Left kidney (tissue), 2 donors: Measurements from ENCODE around the gene HOXB3. TPM values are rescaled to one million over a fixed set of nuclear protein-coding genes. Genes with fewer than 3 reads are reported as not detected.

Experiments
- DNase-seq: peaks from one replicate; pipeline ENCODE4 v3.0.0-alpha.2; 2013
- polyA plus RNA-seq: library from polyadenylated mRNA; unstranded; fragments of 120-200 nt; gene quantifications from one replicate; pipeline ENCODE4 v1.2.1, GENCODE V29; 2013; ENCODE audit not compliant: insufficient read length

HOXB3 gene
- polyA plus RNA-seq, 1 donor: 224 TPM

DNA sequence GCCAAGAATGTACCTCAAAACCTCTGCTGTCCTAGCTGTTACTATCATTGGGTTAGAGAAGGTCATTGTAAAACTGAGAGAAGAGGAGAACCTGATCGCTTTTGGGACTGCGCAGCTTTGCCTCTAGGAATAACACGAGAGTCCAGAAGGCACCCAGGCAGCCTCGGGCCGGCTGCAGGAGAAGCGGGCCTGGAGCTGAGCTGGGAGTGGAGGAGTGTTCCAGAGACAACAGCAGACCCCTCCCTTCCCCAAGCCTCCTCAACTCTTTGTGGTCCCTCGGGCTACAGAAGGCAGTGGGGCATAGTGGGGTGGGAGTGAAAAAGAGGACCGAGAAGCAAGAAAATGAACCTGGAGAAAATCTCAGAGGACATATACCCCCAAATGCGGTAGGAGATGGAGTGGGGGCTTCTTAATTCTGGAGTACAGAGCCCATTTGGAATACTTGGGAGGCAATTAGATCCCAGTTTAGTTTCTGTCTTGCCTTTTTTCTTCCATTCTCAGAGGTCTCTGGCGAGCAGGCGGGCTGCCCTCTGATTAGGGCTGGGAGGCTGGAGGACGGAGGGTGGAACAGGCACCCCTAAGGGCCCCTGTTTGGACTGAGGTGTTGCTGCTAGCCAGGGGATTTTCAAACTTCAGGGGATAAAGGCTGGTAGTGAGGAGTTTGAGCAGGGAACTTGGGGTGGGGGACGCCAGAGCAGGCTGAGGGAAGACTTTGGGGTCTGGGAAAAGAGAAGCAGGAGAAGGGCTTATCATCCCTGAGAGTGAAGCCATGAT is 31.8 kb downstream of the HOXB3 start:
- no peak for DNase-seq

DNA sequence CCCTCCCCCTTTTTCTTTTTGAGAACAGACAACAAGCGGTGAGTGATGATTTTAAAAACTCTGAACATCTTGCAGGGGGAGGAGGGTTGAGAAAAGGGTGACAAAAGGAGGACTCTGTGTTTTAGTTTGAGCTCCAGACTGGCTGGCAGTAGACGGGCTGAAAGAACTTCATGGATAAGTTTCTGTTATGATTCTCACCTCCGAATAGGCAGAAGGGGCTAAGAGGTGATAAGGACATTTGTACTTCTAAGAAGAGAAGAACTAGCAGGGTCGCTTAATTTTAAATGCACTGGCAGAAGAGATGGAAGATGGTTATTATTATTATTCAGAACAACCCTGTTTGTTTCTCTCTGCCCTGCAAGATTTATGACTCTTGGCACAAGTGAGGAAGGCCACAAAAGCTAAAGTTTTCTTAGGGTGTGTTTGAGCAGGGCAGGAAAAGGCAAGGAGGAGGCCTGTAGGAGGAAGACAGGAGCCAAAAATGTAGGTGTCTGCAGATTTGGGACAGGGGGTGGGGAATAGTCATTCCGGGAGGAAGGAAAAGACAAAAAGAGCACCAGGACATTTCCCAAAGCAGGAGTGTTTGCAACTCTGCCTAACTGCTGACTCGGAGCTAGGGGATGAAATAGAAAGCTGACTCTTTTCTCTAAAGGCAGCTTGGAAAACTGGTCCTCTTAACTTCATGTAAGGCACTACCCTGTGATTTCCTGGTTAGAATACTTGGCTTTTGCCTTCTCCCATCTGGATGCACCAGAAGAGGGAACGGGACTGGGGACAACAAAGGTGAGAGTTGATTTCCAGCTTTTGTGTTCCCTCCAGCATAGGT is 33.3 kb downstream of the HOXB3 start:
- DNase-seq: no peak

DNA sequence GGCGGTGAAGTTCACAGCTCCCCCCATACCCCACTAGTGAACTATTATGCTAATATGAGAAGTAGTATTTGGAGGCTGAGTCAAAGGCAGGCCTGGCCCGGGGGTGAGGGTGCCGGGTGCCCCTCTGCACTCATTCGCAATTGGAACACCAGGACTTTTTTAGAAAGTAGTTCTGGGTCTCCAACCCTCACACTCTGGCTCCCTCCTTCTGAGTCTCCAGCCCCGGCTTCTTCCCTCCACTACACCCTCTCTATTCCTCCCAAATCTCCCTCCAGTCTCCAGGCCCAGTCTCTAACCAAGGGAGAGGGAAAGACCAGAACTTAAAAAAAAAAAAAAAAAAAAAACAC is 33.8 kb downstream of the HOXB3 start:
- no peak for DNase-seq

DNA sequence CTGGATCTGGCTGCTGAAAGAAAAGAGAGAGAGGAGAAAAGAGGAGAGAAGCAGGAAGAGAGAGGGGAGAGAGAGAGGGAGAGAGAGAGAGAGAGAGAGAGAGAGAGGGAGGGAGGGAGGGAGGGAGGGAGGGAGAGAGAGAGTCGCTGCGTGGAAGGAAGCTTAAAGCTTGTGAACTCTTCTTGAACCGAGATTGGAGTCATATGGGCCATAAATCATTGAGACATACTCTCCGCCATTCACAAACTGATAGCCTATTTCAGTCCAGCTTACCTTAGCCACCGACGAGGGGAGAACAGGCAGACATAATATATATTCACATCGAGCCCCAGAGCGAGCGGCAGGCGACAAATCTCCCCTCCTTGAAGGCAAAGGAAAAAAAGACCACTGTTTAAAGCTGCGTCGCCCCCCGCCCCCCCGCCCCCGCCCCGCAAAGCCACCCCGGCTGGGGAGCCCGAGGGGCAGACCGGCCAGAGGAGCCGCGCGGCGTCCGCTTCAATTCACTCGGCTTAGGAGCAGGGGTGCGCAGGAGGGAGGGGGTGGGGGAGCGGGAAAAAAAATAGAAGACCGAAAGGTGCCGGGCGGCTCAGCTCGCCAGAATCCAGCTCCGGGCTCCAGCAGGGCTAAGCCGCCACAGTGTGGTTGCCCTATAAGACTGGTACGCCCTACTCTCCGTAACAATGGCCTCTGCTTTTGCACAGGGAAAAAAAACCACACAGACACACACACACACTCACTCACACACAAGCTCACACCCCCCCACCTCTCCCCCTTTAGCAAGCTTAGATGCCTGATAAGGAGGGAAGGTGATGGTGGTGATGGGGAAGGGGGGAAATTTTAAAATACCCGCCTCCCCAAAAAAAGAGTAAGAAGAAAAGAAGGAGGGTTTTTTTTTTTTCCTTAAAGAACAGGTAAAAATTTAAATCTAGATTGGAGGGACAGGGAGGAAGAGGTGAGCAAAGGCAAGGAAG is 34.5 kb downstream of the HOXB3 start:
- peak; percentile 96 for DNase-seq

DNA sequence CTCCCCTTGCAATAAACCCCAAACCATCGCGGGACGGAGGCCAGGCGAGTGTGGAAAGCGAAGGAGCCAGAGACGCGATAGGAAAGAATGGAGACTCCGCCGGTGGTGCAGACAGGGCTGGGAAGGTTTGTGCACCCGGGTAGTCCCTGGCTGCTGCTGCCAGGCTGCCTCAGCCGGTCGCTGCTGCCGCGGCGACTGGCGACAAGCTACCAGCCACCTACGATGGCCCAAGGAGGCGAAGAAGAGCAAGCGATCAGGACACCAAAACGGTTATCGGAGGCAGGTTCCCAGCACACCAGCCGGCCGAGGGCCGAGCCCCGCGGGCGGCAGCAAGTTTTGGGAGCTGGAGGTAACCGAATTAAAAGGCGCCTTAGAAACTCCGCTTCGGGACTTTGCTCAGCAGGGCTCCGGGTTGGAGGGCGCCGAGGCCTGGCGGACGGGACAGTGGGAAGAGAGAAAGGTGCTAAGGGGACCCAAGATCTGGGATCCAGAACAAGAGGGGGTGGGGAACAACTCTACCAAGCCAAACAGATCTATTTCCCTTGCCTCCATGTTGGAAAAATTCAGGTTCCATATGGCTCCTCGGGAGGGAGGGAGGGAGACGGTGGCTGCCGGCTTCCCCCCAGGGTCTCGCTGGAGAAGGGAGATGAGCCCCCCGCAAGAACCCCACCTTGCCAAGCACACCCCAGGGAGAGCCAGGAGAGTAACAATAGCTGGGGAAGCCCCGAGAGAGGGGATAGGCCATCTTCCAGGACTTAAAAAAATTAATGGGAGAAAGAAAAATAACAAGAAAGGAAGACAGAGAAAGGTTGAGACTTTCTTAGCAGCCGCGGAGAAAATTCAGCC is 35.4 kb downstream of the HOXB3 start:
- DNase-seq: no peak

DNA sequence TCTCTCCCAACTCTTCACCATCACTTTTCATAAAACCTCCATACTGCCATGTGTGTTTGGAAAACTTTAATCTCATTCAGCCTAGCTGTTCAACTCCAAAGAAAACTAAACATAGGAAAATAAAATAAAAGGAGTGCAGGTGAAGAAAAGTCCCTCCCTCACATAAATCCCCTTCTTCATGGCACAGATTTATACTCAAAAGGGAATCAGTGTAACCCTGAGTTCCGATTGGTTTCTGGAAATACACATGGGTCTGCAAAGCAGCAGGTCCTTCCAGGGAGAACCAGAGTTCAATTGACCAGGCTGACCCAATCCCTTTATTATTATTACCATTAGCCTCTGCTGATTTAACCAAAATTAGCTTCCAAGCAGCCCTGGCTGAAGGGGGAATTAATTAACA is 36.2 kb downstream of the HOXB3 start:
- no peak for DNase-seq

DNA sequence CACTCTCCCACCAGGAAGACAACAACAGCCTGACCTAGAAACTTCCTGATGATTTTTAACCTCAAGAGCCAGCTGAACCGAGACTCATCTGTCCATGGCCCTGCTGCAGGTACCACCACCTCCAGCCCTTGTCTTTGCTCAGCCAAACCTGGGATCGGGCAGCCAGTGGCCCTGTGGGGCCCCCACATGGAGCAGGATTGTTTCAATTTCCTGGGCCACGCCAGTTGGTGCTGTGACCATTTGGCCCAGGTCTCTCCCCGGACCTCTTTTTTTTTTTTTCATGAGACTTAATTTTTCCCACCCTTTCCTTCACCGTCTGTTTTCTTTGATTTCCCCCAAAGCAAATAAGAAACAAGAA is 36.9 kb downstream of the HOXB3 start:
- DNase-seq: no peak

DNA sequence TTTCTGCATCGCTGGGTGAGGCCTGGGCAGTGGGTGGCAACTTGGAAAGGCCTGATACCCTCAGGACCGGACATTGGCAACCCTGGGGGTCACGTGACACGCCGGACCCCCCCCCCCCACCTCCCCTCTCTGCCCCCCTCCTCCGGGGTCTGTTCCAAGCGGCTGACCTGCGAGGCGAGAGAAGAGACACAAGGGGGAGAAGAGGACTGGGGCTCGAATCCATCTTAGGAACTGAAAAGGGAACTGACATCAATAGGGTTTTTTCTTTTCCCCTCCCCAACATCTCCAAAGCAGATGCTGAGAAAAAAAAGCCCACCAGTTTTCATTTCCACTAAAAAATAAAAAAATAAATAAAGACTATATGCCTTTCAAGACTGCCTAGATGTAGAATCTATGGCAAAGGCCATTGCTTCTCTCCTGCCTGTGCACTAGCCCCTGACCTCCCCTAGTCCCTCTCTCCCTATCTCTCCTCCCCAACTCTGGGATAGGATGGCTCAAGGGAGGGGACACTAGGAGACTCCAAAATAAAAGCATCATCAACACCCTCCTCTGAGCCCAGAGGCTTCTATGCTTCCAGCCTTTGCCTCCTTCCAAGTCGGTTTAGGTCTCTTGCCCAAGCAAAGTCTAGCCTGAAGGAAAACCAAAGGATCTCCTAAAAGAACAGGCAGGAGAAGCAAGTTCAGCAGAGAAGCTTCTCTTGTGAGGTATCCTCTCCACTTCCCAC is 37.4 kb downstream of the HOXB3 start:
- DNase-seq: no peak

DNA sequence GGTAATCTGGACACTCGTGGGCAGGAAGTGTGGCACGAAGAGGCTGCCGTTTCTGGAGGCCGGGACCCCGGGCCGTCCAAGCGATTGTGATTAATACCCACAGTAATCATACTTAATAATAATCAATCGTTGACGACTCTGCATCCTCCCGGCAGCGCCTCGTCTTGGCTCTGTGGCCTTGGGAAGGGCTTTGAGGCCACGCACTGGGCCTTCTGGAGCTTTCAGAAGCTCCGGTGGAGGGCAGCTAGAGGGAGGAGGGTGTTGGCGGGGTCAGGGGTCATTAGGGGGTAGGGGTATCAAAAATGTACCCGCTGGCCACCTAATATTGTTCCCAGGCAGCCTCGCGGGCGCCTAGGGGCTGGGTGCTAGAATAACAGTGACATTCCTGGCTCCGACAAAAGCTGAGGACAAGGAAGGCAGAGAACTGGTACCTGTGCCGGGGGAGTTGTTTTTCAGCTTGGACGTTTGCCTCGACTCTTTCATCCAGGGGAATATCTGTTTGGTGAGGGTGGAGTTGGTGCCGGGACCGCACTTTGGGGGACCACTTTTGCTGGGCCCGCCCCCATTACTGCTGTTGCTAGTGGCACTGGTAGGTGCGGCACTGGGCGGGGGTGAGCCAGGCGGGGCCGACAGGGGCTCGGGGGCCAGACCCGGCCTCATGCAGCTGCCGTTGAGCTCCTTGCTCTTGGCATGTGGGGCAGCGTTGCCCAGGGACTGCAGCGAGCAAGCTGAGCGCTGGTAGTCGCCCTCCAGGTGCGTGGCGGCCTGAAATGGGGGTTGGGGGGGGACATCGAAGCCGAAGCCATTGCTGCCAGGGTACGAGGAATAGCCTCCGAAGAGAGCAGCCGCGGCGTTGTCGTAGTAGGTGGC is 38.2 kb downstream of the HOXB3 start:
- DNase-seq: no peak

DNA sequence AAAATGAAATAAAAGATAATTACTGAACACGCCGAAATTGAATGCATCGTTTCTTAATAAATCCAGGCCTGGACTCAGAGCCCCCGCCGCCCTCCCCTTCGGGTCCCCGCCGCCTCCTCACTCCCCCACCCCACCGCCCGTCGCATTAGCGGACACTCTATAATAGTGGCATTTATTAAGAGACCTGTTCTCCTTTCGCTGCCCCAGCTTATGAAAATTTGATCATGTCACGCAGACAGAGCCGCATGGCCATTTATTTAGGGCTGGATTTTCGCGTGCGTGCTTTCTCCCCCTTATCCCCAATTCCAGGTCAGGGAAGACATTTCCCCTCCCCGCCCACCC is 38.9 kb downstream of the HOXB3 start:
- no peak for DNase-seq

DNA sequence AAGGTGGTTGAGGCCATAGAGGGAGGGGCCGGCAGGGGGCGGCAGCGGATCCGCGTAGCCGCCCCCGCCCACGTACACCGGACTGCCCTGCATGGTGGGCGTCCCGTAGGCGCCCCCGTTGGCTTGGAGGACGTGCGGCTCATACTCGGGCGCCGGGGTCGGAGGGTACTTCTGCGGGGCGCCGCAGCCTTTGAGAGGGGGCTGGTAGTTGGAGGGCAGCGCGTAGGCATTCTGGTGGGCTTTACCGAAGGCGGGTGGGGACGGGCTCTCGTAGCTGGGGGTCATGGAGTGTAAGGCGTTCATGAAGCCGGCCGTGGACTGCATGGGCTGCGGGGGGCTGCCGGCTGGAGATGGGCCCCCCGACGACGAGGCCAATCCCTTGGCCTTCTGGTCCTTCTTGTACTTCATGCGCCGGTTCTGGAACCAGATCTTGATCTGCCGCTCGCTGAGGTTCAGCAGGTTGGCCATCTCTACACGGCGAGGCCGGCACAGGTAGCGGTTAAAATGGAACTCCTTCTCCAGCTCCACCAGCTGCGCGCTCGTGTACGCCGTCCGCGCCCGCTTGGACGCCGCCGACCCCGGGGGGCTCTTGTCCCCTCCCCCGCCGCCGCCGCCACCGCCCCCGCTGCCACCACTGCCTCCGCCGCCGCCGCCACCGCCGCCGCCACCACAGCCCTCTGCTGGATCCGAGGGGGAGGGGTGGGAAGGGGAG is 39.4 kb downstream of the HOXB3 start:
- DNase-seq: peak; percentile 13

DNA sequence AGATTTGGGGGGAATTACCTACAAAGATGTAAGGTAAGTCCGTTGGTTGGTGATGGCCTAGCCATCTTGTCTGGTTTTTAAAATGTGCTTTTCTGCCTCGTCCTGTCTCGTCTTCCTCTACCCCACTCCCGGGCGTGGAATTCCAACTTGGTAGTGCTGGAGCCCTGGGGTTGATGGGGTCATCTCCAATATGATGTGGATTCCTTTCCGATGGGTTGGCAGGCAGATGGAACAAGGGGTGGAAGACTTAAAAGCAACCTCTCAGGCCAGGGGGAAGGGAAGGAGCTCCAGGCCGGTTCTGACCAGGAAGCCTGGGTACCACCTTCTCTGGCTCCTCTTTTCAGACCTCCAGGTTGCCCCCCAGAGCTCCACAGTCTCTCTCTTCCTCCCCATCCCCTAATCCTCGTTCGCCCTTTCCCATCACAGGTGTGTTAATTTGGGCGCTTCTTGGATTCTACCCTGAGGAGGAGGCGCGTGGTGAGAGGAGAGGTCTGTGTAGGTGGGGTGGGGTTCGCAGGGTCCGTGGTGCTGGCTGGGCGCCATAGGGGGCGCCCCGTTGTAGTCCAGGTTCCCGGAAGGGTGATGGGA is 40.0 kb downstream of the HOXB3 start:
- no peak for DNase-seq

DNA sequence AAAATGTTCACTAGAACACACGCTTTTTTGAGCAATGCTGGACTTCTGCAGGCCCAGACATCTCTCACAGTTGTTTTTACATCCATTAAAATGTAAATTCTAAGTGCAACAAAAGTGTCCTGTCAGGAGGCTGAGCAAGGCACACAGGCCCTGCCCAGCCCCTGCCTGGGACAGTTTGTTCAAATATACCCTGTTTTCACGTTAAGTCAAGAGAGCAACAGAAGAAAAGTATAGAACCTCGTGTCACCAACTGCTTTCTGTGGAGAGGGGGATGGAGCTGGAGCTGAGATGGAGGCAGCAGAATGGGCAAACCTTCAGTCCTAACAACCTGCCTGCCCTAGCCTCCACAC is 40.8 kb downstream of the HOXB3 start:
- DNase-seq: no peak

DNA sequence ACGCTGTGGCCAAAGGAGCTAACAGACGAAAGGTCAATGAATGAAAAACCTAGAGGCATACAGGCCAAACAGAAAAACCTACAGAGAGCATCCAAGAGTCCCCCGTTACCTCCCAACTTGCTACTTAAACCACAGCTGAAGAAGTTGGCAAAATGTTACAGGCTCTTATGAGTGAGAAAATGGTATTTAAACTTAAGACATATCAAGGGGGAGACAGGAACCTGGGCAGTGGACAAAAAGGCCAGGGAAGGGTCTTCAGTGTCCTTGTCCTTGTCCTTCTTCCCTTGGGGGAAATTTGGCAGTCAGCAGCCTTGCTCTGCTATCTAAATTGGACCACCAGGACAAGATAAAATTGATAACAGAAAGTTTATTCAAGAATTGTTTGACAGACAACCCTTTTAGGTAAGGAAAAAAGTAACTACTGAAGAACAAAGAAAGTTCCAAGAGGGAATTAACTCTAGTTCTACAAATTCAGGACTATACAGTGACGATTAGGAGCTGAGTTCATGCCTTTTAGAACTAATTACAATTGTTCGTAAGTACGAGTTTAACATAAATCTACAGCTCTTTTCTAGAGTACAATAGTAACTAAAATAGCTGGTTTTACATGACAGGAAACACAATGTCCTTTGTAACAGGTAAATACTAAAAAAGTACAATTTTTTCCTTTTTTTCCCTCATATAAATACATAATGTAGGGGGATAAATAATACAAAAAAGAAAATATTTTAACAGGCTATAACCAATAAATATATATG is 41.3 kb downstream of the HOXB3 start:
- DNase-seq: no peak

DNA sequence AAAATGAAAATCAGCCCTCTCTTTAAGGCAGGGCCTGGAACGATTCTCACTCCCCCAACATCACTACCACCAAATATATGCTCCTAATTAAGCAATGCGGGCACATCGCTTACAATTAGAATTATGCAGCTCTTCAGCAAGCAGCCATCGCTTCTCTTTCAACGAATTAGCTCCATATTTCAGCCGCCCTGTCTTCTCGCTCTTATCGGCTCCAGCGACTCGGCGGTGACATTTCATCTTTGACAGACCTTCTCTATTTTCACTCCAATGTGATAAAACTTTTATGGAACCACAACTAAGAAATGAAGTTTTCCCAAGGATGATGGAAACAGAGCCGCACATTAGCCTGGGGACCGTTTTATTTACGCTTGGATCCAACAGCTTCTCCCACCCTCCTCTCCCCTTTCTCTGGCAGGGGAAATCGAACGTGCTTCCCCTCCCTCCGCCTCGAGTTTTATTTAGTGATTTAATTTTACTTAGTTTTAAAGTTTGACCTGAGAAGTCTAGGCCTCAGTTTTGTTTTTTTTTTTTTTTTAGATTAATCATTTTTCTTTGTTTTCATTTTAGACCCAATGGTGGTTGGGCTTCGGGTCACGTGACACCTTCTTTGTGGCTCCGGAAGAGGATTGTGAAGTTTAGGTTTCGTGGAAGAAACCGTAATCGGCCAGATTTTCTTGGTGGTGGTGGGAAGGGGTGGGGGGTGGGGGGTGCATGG is 42.1 kb downstream of the HOXB3 start:
- no peak for DNase-seq

DNA sequence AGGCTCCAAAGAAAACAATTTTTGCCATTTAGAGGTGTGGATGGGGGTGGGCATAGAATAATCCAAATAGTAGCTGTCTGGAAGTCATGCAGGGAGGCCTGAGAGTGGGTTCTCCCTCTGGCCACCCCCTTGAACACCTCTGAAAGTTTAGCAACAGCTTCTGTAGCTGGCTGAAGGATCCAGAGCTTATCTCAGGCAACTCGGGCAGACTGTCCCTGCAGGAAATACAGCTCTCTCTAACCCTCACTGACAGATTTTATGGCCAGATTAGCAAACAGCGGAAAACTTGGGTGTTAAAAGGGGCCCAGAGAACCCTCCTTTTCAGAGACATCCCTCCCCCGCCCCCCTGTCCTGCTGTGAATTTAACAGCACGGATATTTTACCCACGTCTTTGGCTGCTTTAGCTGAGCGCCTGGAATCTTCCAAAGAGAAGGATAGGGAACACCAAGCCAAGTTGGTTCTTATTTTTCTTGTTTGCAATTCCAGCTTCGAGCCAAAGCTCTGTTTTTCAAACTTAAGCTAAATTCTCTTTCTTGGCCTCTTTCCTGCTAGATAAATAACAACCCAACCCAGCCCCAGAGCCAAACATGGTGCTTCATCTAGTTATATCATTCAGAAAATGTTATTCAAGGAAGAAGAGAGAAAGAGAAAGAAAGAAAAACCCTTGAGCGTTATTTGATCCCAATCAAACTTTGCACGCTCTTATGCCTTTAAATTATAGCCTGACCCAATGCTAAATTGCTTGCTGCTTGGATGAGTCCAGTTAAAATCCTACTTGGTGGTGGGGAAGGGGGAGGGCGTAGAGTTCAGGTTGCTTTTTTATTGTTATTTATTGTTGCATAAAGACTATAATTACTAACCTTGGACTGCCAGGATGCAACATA is 42.9 kb downstream of the HOXB3 start:
- no peak for DNase-seq
